MM.1S (cell line): ENCODE results near the gene ABCA2.

Experiments
- EZH2 ChIP-seq: fragments of 300-600 bp; sonication (generic); optimal IDR thresholded peaks from 2 replicates; pipeline ENCODE3; 2017; ENCODE audit warnings: low read depth, mild to moderate bottlenecking, antibody characterized with exemption, low read length, mixed read lengths
- EZH2phosphoT487 ChIP-seq: fragments of 300-600 bp; sonication (generic); IDR thresholded peaks from 2 replicates; pipeline ENCODE4 v1.6.1; 2018; ENCODE audit warnings: antibody characterized with exemption, low read length
- TF ChIP-seq, protein P1 (sequence below): fragments of 300-600 bp; sonication (generic); IDR thresholded peaks from 2 replicates; pipeline ENCODE4 v1.5.1; 2016; ENCODE audit warnings: antibody characterized with exemption, low read length, mixed read lengths

DNA sequence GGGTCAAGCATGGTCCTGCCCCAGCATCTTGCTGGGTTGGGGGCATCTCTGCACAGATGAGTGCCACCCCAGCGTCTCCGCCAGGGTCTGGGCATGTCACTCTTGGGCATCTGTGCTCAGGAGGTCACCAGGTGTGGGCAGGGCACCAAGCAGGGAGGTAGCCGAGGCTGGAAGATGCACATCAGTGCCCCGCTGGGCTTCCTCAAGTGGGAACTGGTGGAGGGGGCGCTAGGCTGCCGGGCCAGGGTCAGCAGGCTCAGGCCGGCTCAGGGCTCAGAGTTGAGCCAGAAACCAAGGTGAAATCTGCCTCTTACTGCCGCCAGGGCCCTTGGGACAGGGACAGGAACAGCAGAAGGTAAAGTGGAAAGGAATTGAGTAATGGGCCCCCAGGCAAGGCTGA, 7.9 kb upstream of the ABCA2 start:
- TF ChIP-seq, protein P1, sequence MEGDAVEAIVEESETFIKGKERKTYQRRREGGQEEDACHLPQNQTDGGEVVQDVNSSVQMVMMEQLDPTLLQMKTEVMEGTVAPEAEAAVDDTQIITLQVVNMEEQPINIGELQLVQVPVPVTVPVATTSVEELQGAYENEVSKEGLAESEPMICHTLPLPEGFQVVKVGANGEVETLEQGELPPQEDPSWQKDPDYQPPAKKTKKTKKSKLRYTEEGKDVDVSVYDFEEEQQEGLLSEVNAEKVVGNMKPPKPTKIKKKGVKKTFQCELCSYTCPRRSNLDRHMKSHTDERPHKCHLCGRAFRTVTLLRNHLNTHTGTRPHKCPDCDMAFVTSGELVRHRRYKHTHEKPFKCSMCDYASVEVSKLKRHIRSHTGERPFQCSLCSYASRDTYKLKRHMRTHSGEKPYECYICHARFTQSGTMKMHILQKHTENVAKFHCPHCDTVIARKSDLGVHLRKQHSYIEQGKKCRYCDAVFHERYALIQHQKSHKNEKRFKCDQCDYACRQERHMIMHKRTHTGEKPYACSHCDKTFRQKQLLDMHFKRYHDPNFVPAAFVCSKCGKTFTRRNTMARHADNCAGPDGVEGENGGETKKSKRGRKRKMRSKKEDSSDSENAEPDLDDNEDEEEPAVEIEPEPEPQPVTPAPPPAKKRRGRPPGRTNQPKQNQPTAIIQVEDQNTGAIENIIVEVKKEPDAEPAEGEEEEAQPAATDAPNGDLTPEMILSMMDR, result no peak
- TF ChIP-seq EZH2 (no peak), EZH2phosphoT487 (no peak)
